ENCODE data around the gene CACTIN. TPM values are rescaled to one million over a fixed set of nuclear protein-coding genes. Genes with fewer than 3 reads are reported as not detected.
"Not testable (repeated sequence)": the region's sequence is repeated elsewhere in the genome, so short reads cannot be mapped to it uniquely, and the experiment has no call there.

The CACTIN gene
- total RNA-seq, 1 donor from 2014 or later = 23.2 TPM

DNA sequence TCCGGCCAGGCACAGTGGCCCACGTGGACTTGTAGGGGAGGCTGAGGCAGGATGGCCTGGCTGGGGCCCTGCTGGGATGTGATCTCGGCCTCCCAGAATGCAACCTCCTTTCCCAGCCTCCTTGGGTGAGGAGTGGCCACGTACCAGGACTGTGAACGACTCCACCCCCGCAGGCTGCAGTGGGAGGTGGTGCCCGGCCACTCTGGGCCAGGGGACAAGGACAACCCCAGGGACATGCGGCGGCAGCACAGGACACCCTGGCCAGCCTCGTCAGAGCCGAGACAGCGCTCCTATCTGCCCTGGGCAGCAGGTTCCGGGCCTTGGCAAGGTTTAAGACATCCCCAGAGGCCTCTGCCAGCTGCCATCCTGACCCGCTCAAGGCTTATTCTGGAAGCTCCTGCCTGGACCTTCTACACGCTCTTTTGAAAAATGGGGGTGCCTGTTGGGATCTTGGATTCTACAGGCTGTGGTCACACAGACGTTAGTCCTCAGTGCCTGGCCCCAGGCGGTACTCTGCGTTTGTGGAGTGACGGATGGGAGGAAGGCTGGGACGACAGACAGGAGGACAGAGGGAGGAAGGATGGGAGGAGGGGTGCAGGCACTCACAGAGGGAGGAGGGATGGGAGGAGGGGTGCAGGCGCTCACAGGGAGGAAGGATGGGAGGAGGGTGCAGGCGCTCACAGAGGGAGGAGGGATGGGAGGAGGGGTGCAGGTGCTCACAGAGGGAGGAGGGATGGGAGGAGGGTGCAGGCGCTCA lies 19.9 kb upstream of the CACTIN start:
- DNase-seq = no peak

DNA sequence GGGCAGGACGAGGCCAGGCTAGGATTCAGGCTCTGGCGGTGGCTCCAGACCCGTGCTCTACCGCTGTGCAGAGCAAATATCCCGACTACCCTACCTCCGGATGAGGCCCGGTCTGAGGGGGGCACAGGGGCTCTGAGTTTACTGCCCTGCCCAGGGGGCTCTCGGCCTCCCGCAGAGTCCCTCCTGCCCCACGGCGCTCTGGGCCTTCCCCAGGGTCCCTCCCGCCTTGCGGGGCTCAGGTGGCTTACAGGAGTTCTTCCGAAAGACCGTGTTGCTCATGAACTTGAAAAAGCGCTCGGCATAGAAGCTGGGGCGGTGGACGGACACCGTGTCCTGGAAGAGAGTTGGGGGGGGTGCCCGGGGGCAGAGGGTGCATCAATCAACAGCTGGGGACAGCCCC lies 19.1 kb upstream of the CACTIN start:
- no peak for DNase-seq

DNA sequence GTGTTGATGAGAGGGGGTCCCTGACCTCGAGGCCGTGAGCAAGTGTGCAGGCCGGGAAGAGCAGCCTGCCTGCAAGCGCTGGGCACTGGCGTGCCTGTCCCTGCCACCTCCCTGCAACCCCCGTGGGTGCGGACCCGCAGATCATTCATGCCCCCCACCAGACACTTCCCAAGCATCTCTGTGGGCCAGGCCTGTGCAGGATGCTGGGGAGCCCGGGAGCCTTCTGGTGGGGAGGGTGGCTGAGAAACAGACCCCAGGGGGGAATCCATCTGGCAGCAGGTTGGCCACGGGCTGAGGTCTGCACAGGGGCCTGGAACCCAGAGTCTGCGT lies 18.4 kb upstream of the CACTIN start:
- no peak for DNase-seq

DNA sequence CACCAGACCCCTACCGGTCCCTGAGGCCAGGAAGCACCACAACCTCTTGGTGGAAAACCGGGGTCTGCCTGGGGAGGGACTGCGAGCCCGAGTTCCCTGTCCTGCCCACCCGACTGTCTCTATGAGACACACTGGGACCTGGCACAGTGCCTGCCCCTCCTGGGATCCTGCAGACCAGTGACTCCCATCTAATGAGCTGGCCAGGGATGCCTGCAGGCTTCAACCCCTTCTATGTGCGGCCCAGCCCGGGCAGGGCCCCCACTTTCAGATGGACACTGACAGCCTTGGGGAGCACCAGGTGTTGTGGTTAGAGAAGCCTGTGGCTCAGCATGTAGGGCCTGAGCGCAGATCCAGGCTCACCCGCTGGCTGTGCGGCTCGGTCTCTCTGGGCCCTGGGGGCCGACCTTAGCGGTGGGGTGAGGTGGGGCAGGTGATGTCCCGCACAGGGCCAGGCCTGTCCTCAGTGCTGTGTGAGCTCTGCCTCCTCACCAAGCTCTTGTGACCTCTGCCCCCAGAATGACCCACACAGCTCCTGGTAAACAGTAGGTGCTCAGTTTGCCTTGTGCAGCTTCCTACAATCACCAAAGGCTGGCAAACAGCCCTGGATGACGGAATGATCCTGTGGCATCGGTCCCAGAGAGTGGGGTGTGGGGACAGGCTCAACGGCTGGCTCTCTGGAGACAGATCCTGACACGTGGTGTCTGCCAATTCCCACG lies 17.9 kb upstream of the CACTIN start:
- DNase-seq = no peak

DNA sequence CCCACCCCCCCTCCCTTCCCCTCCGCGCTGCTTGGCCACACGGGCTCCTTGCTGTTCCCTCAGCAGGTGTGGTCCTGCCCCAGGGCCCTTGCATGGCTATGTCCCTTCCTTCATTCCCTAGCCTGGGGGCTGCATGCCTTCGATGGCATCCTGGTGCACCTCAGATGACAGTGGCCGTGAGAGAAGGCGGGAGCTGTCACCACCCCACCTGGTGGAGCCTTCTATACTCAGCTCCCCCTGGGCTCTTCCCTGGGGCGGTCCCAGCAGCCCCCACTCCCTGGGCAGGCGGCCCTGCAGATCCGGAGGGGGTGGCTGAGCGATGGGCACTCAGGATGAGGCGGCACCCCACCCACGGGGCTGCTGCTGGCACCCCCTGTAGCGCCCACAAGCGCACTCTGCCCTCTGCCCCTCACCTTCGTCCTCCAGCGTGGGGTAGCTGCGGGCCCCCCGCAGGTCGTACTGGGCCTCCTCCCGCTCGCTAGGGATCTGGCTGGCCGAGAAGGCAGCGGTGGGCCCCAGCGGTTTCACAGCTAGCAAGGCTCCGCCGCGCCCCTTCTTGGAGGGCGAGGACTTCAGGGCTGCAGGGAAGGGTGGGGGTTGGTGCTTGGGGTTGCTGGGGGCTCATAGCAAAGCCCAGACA lies 17.2 kb upstream of the CACTIN start:
- no peak for DNase-seq

DNA sequence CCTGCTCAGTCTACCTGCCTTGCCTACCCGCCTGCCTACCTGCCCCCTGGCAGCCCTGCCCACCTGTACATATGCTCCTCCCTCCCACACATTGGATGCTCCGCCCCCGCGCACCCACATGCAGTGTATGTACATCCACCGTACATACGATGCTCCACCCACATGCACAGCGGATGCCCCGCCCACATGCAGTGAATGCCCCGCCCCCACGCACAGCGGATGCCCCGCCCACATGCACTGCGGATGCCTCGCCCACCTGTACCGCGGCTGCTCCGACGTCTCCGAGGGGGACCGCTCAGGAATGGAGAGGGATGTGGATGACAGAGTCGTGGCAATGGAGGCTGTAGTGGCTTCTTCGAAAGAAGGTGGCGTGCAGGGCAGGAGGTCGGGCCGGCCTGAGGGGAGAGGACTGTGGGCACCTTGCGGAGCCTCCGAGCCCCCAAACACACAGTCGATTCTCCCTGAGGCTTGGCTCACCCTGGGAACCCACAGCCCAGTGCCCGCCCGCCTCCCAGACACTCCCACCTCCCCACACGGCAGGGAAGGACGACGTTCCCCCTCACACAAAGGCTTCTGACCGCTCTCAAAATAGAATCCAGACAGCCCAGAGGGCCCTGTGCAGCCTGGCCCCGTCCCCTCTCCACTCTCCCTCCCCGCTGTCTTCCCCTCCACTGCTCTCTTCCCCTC lies 16.5 kb upstream of the CACTIN start:
- DNase-seq = no peak

DNA sequence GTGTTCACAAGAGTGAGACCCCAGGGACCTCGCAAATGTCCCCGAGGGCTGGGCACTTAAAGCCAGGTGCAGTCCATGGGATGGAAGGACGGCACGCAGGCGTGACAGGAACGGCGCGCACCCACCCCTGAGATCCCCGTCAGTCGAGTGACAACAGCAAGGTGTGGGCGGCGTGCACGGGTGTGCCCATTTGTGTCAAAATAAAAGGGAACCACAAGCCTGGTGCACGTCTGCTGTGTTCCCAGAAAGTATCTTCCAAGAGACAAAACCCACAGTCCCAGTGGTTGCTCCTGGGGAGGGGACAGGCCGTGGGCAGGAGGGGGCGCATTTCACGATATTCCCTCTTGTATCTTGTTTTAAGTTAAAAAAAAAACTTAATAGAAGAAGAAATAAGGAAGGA lies 15.7 kb upstream of the CACTIN start:
- DNase-seq = no peak

DNA sequence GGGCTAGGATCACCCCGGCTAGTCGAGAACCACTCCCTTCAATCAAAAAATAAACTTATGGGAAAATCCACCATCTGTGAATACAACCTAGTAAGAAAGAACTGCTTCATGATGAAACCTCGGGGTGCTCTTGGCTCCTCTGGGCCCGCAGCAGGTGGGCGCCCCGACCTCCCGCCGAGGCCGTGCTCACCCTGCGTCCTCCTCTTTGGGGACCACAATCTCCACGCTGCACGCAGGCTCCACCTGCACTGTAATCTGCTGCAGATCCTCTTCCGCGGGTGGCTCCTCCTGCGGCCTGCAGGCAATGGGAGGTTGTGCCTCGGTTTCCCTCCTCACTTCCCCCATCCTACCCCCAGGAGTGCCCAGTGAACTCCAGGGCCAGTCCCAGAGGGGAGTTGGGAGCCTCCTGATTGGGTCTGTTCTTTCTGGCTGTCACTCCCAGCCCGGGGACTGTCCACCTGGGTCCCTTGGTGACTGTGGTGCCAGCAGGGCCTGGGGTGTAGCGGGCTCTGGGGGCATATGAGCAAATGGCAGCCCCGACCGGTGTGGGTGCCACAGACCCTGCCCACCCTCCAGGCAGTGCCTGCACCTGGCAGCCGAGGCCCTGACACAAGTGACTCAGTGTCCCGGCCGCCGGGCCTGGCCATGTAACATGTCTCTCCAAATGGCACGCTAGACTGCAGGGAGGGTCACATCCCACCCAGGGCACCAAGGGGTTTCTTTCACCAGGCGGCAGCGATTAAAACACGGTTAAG lies 15.1 kb upstream of the CACTIN start:
- no peak for DNase-seq

DNA sequence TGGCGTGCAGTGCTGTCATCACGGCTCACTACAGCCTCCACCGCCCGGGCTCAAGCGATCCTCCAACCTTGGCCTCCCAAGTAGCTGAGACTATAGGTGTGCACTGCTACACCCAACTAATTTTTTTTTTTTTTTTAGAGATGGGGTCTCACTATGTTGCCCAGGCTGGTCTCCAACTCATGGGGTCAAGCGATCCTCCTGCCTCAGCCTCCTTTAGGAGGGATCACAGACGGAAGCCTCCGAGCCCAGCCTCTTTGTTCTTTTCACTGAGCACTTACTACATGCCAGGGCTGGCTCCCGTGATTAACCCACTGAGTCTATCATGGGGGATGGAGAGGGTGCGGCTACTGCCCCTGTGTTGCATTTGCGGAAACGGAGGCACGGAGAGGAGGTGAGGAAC lies 12.9 kb upstream of the CACTIN start:
- DNase-seq = no peak

DNA sequence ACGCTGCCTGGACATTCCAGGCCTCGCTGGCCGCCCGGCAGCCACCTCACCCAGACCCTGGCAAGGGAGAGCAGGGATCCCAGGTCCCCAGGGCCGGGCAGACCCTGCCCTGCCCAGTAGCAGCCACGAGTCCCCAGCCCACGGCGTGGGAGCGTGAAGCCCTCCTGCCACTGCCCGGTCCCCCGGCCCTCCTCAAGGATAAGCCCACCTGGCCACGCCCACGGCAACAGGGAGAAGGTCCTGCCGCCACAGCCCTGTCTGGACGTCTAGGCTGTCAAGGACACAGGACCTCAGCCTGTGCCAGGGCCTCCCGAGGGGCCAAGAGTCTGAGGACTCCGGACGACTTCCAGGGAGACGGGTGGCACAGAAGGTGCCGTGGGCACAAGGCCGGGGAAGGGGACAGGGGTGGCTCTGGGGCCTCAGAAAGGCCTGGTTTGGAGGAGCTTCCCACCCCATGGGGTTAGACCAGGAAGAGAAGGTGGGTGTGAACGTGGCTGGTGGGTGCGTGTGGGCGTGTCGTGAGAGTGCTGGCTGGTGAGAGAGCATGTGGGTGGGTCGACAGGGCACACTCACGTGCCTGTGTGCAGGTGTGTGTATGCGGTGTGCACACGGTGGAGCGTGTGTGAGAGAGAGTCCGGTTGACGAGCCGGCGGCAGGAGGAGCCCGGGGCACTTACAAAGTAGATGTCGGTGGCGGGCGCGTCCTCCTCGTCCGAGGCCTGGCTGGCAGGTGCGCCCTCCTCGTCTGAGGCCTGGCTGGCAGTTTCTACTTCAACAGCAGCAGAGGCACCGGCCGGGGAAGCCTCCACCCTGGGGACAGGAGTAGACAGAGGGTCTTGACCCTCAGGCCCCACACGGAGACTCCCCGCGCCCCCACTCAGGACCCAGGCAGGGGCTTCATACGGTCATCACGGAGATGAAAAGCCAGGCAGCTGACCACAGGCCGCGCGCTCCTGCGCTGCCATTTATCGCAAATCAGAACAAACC lies 11.9 kb upstream of the CACTIN start:
- DNase-seq = no peak

DNA sequence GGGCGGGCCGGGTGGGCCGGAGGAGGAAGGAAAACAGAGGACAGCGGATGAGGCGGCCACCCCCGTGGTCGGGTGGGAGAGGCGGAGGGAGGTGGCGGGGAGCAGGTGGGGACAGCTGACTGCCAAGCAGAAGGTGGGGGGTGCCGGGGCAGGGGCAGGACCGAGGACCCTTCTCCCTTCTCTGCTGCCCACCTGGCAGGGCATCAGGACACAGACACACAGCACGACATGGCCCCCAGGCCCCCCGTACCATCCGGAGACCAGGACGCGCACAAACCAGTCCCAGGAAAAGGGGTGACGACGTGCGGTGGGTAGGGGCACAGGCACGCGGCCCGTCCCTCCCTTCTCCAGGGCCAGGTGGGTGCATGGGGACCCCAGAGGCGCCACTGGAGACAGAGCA lies 11.0 kb upstream of the CACTIN start:
- no peak for DNase-seq

DNA sequence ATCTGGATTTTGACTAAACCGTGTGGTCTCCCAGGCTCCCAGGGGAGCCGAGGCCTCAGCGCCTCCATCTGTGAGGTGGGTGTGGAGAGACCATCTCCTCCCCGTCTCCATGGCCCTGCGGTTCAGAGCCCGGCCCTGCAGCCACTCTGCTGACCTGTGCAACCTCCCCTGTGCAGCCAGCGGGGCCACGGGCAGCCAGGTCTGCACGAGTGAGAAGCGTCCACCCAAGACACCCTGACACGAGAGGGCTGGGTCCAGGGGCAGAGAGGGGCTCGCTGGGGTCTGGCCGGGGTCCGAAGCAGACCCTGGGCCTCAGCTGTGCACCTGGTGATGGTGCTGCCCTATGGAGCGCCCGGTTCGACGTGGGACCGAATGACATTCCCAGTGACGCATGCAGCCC lies 10.4 kb upstream of the CACTIN start:
- DNase-seq = no peak

DNA sequence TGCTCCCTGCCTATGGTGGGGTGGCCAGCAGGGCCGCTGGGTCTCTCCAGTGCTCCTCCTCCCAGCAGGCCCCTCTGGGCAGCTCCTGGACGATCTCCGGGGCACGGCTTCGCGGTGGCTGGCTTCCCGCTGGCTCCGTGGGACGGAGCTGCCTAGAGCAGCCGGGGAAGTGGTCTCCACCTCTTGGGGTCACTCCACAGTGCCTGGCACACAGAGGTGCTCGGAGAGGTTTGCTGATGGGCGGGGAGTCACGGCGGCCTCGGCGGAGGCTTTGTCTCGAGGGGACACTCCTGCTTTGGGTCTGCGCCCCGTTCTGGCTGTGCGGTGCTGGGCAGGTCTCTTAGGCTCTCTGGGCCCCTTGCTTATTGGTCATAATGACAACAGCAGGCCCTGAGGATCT lies 9.9 kb upstream of the CACTIN start:
- DNase-seq = no peak

DNA sequence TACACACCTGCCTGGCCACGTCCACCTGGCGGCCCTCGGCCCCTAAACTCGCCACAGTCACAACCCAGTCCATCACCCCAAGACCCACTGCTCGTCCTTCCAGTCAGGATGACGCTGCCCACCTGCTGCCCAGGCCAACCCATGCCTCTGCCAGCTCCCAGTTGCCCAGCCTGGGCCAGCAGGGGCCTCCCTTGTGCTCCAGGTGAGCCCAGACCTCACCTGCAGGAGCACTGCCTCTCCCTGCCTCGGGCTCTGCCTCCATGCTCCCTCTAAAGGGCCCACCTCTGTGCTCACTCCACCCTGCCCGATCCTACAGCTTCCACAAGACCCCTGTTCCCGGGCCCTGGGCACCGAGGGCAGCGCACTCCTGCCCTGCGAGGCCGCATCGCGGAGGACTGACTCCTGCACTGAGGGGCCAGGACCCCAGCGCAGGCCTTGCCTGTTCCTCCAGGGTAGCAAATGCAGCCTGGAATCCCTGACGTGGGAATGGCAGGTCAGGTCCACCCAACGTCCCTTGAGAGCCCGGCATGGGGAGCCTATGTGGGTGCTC lies 8.0 kb upstream of the CACTIN start:
- no peak for DNase-seq

DNA sequence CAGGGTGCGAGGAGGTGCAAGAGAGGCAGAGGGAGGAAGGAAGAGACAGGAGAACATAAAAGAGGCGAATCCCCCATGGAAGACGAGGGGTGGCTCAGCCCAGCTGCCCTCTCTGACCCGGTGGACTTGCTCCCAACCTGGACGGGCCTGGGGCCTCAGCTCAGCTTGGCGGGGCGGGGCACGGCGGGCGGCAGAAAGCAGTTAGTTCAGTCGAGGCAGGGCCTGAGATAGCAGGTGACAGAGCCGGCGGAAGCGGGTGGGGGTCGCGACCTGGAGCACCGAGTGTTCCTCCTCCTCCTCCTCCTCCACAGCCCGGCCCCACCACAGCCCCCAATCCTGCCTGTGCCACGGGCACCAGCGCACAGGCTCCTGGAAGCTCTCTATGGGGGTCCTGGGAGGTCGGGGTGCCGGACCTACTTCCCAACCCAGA lies 7.0 kb upstream of the CACTIN start:
- DNase-seq = no peak

DNA sequence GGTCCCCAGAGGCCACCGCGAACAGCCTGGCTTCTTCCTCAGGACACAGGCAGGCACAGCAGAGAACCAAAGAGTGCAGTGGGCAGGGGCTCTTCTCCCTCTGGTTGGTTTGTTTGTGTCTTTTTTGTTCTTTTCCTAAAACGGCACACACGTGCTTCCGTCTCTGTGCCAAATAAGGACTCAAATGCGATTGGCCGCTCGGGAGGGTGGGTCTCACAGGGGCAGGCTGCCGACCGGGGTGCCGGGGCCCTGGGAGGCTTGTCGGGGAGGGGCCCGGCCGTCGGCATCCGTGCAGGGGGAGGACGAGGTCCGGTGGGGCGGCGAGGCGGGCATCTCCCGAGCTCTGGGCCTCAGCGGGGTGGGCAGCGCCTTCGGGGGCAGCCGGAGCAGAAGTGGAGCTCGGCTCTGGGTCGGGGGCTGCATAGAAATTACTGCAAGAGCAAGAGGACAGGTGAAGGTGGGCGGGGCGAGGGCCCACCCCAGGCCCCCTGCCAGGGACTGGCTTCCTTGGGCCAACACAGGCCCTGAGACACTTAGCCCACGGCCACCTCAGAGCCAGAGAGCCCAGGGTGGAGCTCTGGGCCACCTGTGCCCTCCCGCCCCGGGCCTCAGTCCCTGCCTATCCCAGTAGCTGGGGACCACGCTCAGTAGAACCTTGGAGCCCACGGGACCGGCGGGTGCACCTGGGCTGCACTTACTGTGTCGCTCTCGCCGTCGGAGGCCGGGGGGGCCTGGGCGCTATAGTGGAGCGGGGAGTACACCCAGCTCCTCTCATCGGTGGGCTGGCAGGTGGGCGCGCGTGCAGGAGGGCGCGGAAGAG lies 6.4 kb upstream of the CACTIN start:
- DNase-seq = no peak

DNA sequence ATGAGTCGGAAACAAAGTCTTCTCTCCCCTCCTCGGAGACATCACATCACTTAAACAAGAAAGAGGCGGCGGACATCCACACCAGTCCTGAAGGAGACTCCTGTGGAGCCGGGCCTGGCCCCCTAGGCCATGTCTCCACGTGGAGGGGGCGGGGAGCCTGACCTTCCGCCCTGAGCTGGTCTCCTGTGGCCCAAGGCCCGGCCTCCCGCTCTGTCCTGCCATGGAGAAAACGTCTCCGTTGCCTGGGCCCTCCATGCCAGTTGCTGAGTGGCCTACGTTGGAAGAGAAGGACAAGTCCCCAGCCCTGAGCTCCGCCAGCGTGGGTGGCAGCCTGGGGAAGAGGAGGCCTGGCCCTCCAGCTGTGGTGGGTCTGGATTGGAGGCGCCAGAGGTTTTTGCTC lies 5.5 kb upstream of the CACTIN start:
- DNase-seq = no peak

DNA sequence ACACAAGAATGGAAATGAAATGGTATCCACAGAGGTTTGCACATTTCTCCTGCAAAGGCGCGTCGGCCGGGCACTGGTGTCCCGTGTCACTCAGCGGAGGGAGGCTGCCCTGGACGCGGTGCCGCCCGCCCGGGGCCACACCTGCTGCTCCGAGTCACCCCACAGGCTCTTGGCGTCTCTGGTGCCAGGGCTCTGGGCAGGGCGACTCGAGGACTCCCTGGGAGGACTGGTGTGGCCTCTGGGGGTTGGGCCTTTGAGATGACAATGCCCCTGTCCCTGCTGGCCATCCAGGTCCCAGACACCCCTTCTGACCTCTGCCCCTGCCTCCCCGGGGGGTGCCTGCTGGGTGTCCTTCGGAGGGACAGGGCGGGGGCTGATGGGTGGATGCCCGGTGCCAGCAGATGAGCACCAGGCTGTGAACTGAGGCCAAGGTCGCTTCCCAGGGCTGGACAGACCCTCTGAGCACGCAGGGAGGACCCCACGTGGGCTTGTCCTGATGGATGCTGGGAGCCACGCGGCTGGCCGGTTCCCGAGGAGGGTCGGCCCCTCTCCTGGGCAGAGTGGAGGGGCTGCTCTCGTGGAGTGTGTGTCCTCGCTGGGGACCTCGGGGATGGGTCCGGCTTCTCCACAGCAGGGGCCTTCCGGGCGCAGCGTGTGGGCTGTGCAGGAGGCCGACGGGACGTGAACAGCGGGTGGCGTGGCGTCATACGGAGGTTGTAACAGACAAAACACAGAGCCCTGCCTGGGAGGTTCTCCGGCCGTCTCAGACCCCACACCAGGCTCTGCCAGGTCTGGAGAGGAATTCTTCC lies 4.7 kb upstream of the CACTIN start:
- no peak for DNase-seq

DNA sequence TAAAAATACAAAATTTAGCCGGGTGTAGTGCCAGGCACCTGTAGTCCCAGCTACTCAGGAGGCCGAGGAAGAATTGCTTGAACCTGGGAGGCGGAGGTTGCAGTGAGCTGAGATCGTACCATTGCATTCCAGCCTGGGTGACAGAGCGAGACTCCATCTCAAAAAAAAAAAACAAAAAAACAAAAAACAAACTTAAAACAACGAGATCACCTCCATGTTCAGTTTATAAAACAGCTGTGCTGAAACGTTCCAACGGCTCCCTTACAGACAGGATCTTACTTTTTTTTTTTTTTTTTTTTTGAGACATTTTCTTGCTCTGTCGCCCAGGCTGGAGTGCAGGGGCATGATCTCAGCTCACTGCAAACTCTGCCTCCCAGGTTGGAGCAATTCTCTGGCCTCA lies 2.2 kb upstream of the CACTIN start:
- not testable (repeated sequence) for DNase-seq
